Bronchial epithelial cell (primary cell): ENCODE results near the gene BOLL. TPM values are rescaled to one million over a fixed set of nuclear protein-coding genes. Genes with fewer than 3 reads are reported as not detected.

Experiments
- DNase-seq: peaks from one replicate; pipeline ENCODE4 v3.0.0-alpha.2; 2010; ENCODE audit warnings: low read depth
- FAIRE-seq: peaks from 2 replicates; lab custom pipeline; 2011; peaks lifted over from hg19 to GRCh38; lab: Jason Lieb, UNC
- H3K27me3 ChIP-seq: 2 replicates; pipeline ENCODE4 v1.5.1; 2011; ENCODE audit warnings: low read length; ENCODE audit not compliant: control insufficient read depth, insufficient read depth
- H3K36me3 ChIP-seq: 2 replicates; pipeline ENCODE4 v1.5.1; 2011; ENCODE audit warnings: low read length; ENCODE audit not compliant: control insufficient read depth, insufficient read depth
- H3K4me3 ChIP-seq: 2 replicates; pipeline ENCODE4 v1.5.1; 2011; ENCODE audit warnings: mild to moderate bottlenecking, low read depth, low read length, control low read depth
- CTCF ChIP-seq: IDR thresholded peaks from 2 replicates; pipeline ENCODE4 v1.5.1; 2011; ENCODE audit warnings: mild to moderate bottlenecking, moderate library complexity, low read length, control low read depth, inconsistent platforms; ENCODE audit not compliant: insufficient read depth, severe bottlenecking
- total RNA-seq: library from RNA; depleted of rRNA; stranded (reverse); fragments of >200 nt; gene quantifications from 2 replicates; pipeline ENCODE4 v1.2.1, GENCODE V29; 2014

Gene BOLL
- total RNA-seq, 1 donor from 2014 or later, result not detected

GRCh38 chr2:197805715-197806633 lies 20.9 kb upstream of the BOLL start:
- no peak for DNase-seq
- no peak for TF ChIP-seq CTCF
- H3K4me3 ChIP-seq, result no peak overlapping the region
- no peaks in the 10 kb centered on the region for H3K36me3 ChIP-seq
- no peak for FAIRE-seq
- H3K27me3 ChIP-seq, result peaks cover 14% of the 10 kb centered on the region

GRCh38 chr2:197804758-197805714 lies 19.9 kb upstream of the BOLL start:
- TF ChIP-seq CTCF, result no peak
- Histone ChIP-seq H3K4me3 (peak overlapping the region; percentile 44), H3K27me3 (peaks cover 14% of the 10 kb centered on the region), H3K36me3 (no peaks in the 10 kb centered on the region)
- DNase-seq (no peak), FAIRE-seq (no peak)

GRCh38 chr2:197804049-197804757 lies 19.1 kb upstream of the BOLL start, which contains the start of gene PLCL1:
Gene PLCL1, plus strand, starts transcription at chr2:197804593.
- H3K4me3 ChIP-seq, result peak within 1 kb of the TSS; percentile 44
- no peaks in the 10 kb centered on the region for H3K36me3 ChIP-seq
- peaks cover 13% of the 10 kb centered on the region for H3K27me3 ChIP-seq
- peak; percentile 80 for DNase-seq
- no peak for FAIRE-seq
- TF ChIP-seq CTCF, result no peak

- H3K36me3 ChIP-seq, result no peaks in the 10 kb centered on the region
- FAIRE-seq (peak; percentile 36), DNase-seq (peak; percentile 59)
- H3K4me3 ChIP-seq, result no peak overlapping the region
- TF ChIP-seq CTCF, result peak; percentile 79
- H3K27me3 ChIP-seq, result peaks cover 9% of the 10 kb centered on the region
These were observed 17.9 kb upstream of the BOLL start for GRCh38 chr2:197803033-197803444.

- FAIRE-seq (no peak), DNase-seq (no peak)
- peaks cover 7% of the 10 kb centered on the region for H3K27me3 ChIP-seq
These were observed 15.9 kb upstream of the BOLL start for GRCh38 chr2:197801033-197801432.

More at GRCh38 chr2:197801033-197801432, 15.9 kb upstream of the BOLL start:
- Histone ChIP-seq H3K36me3 (no peaks in the 10 kb centered on the region), H3K4me3 (no peak overlapping the region)
- TF ChIP-seq CTCF, result no peak
